Fibroblast of lung (primary cell): Measurements from ENCODE around the gene SLC25A34.

Experiments
- EZH2 ChIP-seq: IDR thresholded peaks from 2 replicates; pipeline ENCODE4 v1.5.1; 2012; ENCODE audit warnings: low read length, control low read depth, mild to moderate bottlenecking; ENCODE audit errors: missing control alignments
- TF ChIP-seq, protein P1 (sequence below), 2 donors: IDR thresholded peaks in 1 of 2; conservative IDR thresholded peaks in 1 of 2; 1 replicate in 1 of 2; 2 replicates in 1 of 2; pipeline ENCODE4 v1.5.1; 2011 to 2012; ENCODE audit warnings: low read length in 2 of 2, control low read depth in 1 of 2, inconsistent platforms in 1 of 2, low read depth in 1 of 2, mild to moderate bottlenecking in 1 of 2

DNA sequence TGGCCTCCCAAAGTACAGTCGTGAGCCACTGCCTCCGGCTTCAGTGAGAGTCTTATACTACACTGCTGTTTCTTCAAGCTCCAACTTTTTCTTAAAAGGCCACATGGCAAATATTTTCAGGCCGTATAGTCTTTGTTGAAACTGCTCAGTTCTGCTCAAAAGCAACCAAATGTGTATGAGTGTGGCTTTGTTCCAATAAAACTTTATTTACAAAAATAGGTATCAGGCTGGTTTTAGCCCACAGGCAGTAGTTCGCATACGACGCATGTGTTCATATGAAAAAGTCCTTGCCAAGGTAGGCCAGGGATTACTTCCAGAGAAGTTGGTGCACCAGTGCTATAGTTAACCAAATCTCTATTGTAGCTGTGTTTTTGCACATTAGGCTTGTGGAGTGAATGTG is 45.7 kb upstream of the SLC25A34 start:
- TF ChIP-seq, protein P1, sequence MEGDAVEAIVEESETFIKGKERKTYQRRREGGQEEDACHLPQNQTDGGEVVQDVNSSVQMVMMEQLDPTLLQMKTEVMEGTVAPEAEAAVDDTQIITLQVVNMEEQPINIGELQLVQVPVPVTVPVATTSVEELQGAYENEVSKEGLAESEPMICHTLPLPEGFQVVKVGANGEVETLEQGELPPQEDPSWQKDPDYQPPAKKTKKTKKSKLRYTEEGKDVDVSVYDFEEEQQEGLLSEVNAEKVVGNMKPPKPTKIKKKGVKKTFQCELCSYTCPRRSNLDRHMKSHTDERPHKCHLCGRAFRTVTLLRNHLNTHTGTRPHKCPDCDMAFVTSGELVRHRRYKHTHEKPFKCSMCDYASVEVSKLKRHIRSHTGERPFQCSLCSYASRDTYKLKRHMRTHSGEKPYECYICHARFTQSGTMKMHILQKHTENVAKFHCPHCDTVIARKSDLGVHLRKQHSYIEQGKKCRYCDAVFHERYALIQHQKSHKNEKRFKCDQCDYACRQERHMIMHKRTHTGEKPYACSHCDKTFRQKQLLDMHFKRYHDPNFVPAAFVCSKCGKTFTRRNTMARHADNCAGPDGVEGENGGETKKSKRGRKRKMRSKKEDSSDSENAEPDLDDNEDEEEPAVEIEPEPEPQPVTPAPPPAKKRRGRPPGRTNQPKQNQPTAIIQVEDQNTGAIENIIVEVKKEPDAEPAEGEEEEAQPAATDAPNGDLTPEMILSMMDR (conservative IDR thresholded peaks at IDR 0.05 in 1 of 2, IDR thresholded peaks at IDR 0.05 in 1 of 2; ENCODE audit: low read depth in 1 of 2, low read length in 2 of 2) = no peak
- no peak for TF ChIP-seq EZH2
